ENCODE measurements around the gene KCNS3.

DNA sequence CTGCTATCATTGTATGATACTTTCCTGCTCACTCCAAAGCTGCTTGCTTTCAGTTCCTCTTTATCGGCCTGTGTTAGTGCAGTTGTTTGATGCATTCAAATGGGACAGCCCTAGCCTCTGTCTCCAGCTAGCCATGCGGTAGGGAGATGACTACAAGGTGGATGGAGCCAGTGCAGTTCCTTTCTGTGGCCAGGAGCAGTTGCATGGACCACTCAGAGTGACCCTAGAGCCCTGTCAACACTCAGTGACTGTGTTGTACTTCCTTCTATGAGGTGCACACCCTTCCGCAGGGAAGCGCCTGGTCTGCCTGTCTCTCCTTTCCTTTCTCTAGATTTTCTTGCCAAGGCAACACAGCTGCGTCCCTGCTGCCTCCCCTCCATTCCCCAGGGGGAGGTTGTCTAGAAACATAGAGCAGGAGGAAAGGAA, 33.8 kb downstream of the KCNS3 start:
- TF ChIP-seq, protein P1, sequence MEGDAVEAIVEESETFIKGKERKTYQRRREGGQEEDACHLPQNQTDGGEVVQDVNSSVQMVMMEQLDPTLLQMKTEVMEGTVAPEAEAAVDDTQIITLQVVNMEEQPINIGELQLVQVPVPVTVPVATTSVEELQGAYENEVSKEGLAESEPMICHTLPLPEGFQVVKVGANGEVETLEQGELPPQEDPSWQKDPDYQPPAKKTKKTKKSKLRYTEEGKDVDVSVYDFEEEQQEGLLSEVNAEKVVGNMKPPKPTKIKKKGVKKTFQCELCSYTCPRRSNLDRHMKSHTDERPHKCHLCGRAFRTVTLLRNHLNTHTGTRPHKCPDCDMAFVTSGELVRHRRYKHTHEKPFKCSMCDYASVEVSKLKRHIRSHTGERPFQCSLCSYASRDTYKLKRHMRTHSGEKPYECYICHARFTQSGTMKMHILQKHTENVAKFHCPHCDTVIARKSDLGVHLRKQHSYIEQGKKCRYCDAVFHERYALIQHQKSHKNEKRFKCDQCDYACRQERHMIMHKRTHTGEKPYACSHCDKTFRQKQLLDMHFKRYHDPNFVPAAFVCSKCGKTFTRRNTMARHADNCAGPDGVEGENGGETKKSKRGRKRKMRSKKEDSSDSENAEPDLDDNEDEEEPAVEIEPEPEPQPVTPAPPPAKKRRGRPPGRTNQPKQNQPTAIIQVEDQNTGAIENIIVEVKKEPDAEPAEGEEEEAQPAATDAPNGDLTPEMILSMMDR (IDR thresholded peaks at IDR 0.05; ENCODE audit: insufficient read depth, low read length, poor library complexity, severe bottlenecking): no peak
- TF ChIP-seq EZH2phosphoT487 (conservative IDR thresholded peaks at IDR 0.05; ENCODE audit: low read length): no peak

Data from SU-DHL-6 (cell line).